SH-SY5Y (cell line): Measurements from ENCODE around the gene DPP6.
"Not testable (repeated sequence)": the region's sequence is repeated elsewhere in the genome, so short reads cannot be mapped to it uniquely, and the experiment has no call there.

Experiments used
- GATA2 ChIP-seq: IDR thresholded peaks from 2 replicates; pipeline ENCODE4 v1.6.1; 2011; ENCODE audit warnings: mild to moderate bottlenecking, low read depth, low read length
- GATA3 ChIP-seq: IDR thresholded peaks from 2 replicates; pipeline ENCODE4 v1.6.1; 2011; ENCODE audit warnings: low read depth, mild to moderate bottlenecking, low read length, moderate library complexity

DNA sequence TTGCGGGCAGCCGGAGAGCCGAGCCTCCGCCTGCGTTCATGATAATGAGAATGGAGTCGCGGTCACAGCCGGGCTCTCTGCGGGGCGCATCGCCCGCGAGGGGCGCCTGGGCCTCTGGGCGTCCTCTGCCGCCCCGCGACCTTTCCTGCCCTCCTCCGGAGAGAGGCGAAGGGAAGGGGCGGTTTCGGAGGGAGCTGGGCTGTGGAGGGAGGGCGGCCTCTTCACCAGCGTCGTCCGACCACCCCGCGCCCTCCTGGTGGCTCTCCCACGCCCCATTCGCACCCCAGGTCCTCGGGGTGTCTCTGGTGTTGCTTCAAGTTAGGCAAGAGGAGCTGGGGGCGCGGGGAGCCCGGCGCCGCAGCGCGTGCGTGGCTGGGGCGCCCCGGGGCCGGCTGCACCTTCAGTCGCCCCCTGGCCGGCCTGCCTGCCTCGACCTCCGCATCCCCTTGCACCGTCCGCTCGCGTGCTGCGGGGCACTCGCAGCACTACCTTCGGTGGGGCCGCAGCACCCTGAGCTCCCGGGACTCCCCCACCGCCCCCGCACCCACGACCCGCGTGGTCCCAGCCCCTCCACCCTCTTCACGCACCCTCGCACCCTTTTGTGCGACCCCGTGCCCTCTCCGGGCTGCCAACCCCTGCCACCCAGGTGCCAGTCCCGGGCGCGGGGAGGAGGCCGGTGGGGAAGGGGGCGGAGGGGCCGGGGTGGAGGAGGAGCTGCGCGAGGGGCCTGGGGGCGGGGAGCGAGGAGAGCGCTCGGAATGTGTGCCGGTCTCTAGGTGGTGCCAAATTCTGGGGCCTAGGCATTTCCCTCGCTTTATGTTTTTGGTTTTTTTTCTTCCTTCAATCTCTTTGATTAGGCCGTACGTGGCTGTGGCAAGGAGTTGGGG, at the start of gene DPP6:
- not testable (repeated sequence) for TF ChIP-seq GATA2, GATA3
